GM18909 (cell line): ENCODE data around the gene DAW1.
A peak's percentile ranks its signal among the peaks of the same experiment; 100 is the strongest.
"Not testable (repeated sequence)": the region's sequence is repeated elsewhere in the genome, so short reads cannot be mapped to it uniquely, and the experiment has no call there.

ENCODE experiments used
- ATAC-seq: cut with Tn5 transposase; IDR thresholded peaks from one replicate; pipeline ENCODE4 v1.9.1; 2021; ENCODE audit warnings: mild to moderate bottlenecking; ENCODE audit not compliant: unreplicated experiment, poor library complexity

The DAW1 gene

DNA sequence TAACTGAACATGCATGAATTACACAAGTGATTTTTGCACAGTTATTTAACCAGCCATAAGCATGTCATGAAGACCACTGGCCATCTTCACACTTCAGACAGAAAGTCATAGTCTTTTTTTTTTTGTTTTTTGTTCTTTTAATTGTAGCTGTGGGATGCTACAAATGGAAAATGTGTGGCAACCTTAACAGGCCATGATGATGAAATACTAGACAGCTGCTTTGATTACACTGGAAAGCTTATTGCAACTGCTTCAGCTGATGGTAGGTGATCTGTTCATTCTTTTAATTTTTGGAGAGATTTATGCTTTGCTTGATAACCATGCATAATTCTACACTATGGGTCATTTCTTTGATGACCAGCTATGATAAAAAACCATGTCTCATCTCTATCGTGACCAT, 35.6 kb downstream of the DAW1 start:
- no peak for ATAC-seq

DNA sequence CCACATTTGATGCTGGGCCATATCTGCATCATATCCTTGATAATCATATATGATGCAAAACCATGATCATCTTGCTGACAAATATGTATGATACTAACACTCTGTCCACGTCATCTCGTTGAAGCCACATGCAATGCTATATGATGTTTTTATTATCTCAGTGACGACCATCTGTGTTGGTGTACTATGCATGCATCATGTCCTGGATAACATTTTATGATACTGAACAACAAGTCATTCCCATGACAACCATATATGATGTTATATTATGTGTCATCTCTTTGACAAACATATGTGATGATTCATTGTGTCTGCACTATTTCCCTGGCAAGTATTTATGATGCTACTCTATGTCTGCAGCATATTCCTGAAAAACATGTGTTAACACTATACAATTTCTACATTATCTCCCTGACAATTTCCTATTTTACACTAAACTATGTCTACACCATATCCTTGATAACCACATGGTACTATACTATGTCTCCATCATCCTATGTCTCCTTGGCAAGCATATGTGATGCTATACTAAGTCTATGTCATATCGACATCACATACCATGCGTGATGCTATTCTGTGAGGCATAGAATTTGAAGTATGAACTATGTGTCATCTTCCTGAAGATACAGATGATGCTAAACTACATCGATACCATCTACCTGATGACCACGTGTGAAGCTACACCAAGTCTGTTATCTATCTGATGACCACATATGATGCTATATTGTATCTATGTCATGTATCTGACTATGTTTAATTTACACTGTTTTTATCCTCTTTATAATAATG, 37.0 kb downstream of the DAW1 start:
- ATAC-seq, result no peak

DNA sequence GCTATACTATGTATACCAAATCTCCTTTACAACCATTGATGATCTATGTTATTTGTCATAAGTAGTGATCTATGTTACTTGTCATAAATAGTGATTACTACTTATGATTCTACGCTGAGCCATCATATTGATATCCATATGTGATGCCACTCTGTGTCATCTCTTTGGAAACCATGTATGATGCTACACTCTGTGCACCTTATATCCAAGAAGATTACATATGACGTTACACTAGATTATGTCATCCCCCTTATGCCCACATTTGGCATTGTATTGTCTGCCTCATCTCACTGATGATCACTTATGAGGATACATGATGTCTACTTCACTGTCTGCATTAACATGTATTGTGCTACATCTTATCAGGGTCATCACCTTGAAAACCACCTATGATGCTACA, 42.9 kb downstream of the DAW1 start:
- ATAC-seq, result no peak

DNA sequence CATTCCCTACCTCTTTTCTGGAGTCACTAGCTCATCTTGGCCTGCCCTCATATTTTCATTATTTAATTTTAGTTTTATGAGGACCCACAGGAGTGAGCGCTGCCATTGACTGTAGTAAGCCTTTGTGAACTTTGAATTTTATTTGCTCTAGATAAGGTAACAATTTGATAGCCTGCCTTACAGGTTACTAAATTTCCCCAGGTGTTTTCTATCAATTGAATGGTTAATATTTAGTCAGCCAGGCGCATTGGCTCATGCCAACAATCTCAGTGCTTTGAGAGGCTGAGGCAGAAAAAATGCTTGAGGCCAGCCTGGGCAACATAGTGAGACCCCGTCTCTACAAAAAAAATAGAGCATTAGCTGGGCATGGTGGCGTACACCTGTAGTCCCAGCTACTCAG, 50.2 kb downstream of the DAW1 start:
- no peak for ATAC-seq

DNA sequence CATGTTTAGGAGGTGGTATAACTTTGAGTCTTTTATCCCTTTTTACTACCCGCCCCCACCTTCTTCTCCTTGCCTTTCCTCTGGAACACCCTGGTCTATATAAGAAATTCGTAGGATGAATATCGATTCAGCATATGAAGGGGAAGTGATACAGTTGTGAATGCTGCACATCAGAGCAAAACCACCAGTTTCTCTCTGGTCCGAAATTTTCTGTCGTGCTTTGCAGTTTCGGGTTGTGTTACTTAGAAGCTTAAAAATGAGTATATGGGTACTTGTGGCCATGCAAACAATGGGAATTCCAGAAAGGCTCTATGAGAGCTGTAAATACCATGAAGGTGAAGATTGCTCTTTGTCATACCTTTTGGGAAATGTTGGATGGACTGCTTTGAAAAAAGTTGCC, 60.6 kb downstream of the DAW1 start:
- no peak for ATAC-seq

DNA sequence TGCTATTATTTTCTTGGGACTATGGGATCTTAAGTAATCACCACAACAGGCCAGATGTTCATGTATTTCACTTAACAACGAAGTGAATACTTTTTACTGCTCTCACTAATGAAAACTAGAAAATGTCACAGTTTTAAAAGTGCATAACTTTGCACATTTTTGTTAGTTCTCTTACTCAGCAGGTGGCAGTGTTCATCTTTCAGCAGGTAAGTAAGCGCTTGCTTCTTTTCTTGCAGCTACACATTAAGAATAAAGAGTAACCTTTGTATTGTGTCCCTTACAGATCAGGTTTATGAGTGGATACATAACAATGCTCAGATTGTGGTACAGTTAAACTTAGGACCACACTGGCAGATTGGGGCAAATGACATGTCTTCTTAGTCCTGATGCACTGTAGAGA, 61.0 kb downstream of the DAW1 start:
- ATAC-seq, result no peak

DNA sequence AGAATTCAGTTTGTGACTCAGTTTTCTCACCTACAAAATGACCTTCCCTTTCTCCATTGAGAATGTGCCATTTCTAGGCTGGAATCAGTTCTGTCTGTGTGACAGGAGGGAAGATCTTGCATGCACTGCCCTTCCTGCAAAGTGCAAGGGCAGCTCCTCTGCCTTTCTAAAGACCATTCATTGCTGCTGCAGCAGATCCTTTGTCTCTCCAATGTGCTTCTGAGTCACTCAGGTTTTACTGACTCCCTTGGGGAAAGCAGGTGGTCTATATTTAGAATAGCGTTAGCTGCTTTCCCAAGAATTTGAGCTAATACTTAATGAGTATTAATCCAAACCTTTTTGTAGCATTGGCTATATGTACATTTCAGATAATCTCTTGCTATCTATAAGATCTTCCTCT, 62.5 kb downstream of the DAW1 start:
- no peak for ATAC-seq

DNA sequence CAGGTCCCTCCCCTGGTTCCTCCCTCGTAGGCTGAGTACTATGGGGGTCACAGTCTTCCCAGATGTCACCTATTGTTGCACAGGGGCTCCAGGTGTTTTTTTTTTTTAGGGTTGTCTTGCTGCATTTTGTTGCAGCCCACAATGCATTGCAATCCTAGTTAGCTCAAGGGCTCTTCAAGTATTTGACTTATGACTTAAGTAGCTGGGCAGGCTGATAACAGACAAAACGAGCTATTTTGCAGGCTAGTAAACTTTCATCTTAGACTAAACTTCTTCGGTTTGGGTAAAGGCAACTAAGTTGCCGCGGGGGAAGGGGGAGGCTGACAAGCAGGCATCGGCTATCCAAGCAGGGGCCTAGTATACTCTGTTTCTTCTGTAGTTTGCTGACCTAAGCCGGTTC, 64.8 kb downstream of the DAW1 start:
- ATAC-seq, result not testable (repeated sequence)

DNA sequence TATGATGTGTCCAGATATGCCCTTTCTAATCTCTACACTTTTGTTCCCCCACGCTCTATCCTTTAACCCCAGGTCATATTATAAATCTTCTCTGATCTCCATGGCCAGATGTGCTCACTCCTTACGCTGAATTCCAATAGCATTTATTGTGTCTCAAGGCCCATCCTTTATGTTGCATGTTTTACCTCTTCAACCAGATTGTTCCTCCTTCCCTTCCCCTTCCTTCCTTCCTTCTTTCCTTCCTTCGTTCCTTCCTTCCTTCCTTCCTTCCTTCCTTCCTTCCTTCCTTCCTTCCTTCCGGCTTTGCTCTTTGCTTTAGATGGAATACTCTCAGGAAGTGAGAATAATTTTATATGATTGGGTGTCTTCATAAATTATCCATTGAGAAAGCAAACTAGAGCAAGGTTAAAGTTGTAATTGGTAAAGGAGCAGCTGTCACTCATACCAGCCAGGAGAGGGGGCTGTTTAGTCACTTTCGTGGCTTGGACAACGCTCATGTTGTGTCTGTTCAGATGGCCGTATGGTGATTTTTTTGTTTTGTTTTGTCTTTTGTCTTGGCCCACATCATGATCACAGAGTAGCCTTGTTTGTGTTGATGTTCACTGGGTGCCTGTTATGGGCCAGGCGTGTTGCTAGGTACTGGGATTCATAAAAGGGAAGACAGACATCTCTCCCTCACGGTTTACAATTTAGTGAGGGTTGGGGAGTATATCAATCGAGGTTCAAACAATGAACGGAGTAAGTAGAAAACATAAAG, 68.0 kb downstream of the DAW1 start:
- peak; percentile 68 for ATAC-seq

DNA sequence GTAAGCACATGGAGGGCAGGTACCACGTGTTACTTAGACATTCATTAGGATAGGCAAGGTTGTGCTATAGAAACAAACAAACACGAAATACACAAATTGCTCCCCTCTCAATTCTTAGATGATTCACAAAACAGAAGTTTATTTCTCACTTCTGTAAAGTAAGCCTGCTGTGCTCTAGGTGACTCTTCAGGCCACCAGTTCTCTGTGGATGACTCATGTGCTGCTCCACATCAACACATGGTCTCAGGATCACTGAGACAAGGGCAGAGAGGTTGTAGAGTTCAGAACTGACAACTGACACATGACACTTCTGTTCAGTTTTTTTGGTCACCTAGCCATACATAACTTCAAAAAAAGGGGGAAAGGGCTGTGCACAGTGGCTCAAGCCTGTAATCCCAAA, 70.6 kb downstream of the DAW1 start:
- ATAC-seq, result peak; percentile 52

DNA sequence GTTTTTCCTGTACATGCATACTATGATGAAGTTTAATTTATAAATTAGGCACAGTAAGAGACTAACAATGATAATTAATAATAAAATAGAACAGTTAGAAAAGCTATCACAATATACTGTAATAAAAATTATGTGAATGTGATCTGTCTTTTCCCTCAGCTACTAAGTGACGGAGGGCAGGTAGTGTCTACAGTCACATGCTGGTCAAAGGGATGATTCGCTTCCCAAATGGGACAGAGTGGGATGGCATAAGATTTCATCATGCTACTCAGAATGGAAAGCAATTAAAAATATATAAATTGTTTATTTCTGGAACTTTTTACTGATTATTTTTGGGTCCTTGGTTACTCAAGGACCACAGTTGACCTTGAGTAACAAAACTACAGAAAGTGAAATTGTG, 71.5 kb downstream of the DAW1 start:
- ATAC-seq, result no peak

DNA sequence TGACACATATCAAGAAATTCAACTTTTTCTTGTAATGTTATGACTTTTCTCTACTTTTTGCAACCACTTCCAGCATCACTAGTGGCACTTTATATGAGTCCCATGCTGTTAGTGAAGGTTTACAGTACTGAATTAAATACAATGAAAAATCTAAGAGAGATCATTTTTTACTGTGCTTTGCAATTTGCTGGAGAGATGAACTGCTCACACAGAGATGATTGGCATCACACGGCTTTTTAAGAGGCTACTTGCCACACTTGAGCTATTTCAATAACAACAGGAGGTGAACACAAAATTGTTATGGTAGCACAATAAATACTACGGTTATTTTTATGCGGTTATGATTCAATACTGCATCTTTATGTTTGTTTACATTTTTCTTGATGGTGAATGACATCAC, 88.9 kb downstream of the DAW1 start:
- no peak for ATAC-seq

DNA sequence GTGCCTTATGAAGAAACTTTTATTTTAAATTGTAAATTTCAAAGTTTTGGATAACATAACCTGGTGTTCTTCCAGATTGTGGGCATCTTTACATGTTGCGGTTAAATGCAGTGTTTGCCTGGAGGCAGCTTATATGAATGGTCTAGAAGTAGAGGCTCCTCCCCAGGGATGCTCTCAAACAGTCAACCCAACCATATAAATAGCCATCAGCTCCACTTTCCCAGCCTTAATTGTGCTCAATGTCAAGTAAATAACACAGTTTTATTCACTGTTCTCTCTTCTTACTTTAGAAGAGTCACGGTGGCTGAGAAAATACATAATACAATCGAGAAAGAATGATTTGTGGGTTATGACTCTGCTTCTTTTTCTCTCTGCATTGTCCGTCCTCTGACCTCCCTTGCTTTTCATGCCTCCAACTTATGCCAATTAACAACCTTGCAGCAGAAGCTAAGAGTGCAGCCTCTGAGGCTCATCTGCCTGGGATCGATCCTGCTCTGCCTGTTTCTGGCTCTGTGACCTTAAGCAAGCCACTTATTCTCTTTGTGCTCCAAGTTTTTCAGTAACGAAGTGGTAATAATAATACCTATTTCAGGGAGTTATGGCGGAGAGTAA, 100.3 kb downstream of the DAW1 start:
- no peak for ATAC-seq

DNA sequence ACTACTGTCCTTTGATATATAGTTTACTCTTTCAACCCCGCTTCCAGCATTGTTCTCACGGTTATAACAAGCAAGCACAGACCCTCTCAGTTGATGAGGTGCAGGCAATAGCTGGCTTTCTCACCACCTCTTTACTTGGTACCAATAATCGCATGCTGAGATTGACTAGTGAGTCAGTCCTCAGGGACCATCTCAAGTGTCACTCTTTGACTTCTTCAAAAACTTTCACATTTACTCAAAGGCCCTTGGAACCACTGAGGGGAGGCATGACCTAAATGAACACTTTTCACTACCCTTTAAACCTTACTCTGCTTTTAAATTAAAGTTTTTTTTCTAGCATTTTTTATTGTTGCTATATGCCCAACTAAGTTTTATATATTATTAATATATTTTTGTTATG, 101.8 kb downstream of the DAW1 start:
- ATAC-seq, result no peak
